DND-41 (cell line): Measurements from ENCODE around the gene GRHL3.

Experiments
- ATAC-seq: fragments of 200-7000 bp; cut with Tn5 transposase; 3 replicates; pipeline ENCODE4 v1.9.1; 2021; ENCODE audit warnings: low read depth; ENCODE audit not compliant: insufficient read depth
- DNase-seq: peaks from one replicate; pipeline ENCODE4 v3.0.0-alpha.2; 2020
- H2AFZ ChIP-seq: 2 replicates; pipeline ENCODE4 v1.6.0; 2012; ENCODE audit warnings: low read depth, low read length
- H3K27ac ChIP-seq: 2 replicates; pipeline ENCODE4 v1.5.1; 2012; ENCODE audit warnings: low read length, inconsistent platforms
- H3K27me3 ChIP-seq: fragments of 200-600 bp; sonication (generic); 2 replicates; pipeline ENCODE4 v1.6.0; 2012; ENCODE audit warnings: low read length, mild to moderate bottlenecking, inconsistent platforms; ENCODE audit not compliant: insufficient read depth, poor library complexity
- H3K36me3 ChIP-seq: 2 replicates; pipeline ENCODE4 v1.5.1; 2012; ENCODE audit warnings: low read length, inconsistent platforms; ENCODE audit not compliant: insufficient read depth
- H3K4me1 ChIP-seq: 2 replicates; pipeline ENCODE4 v1.5.1; 2012; ENCODE audit warnings: mild to moderate bottlenecking, low read length; ENCODE audit not compliant: insufficient read depth
- H3K4me2 ChIP-seq: 2 replicates; pipeline ENCODE4 v1.6.0; 2012; ENCODE audit warnings: mild to moderate bottlenecking, moderate library complexity, low read length, inconsistent platforms; ENCODE audit not compliant: insufficient read depth
- H3K4me3 ChIP-seq, 2 experiments: fragments of 200-600 bp in 1 of 2; shearing (Covaris generic) in 1 of 2; 2 replicates each; pipeline ENCODE4 v1.5.1; 2012 to 2016; ENCODE audit warnings: inconsistent platforms in 2 of 2, low read length in 2 of 2, mild to moderate bottlenecking in 2 of 2, low read depth in 1 of 2, moderate library complexity in 1 of 2
- H3K79me2 ChIP-seq: 2 replicates; pipeline ENCODE4 v1.6.0; 2012; ENCODE audit warnings: low read length, inconsistent platforms; ENCODE audit not compliant: insufficient read depth
- H3K9ac ChIP-seq: 2 replicates; pipeline ENCODE4 v1.6.0; 2012; ENCODE audit warnings: low read depth, mild to moderate bottlenecking, inconsistent platforms, low read length, moderate library complexity
- H3K9me3 ChIP-seq: 2 replicates; pipeline ENCODE4 v1.5.1; 2012; ENCODE audit warnings: low read length, moderate library complexity, mild to moderate bottlenecking, inconsistent platforms; ENCODE audit not compliant: insufficient read depth, severe bottlenecking
- H4K20me1 ChIP-seq: 2 replicates; pipeline ENCODE4 v1.6.0; 2012; ENCODE audit warnings: low read length; ENCODE audit not compliant: insufficient read depth
- EZH2 ChIP-seq: IDR thresholded peaks from 3 replicates; pipeline ENCODE4 v1.6.1; 2012; ENCODE audit warnings: borderline replicate concordance, low read depth, mild to moderate bottlenecking, moderate library complexity, low read length, inconsistent platforms; ENCODE audit not compliant: severe bottlenecking
- TF ChIP-seq, protein P1 (sequence below): IDR thresholded peaks from 2 replicates; pipeline ENCODE4 v1.5.1; 2012; ENCODE audit warnings: borderline replicate concordance, low read length, moderate library complexity, mild to moderate bottlenecking; ENCODE audit not compliant: poor library complexity, severe bottlenecking; ENCODE audit errors: extremely low read depth

The GRHL3 gene

DNA sequence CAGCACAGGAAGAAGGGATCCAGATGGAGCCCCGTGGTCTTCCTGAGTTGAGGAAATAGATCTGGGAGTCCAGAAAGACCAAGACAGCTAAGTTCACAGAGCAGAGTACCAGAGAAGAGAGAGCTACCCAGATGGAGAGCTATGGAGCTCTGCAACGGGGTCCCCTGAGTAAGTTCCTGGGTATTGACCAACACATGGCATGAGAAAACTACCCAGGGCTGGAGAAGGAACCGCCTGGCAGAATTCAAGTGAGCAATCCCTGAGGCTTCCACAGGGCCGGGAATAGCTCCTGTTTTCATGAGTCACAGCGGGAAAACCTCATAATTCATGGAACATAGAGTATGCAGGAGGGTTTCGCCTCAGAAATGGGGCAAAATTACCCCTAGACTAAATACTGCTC lies 74.7 kb downstream of the GRHL3 start:
- Histone ChIP-seq H3K9me3 (no peaks in the 10 kb centered on the region), H3K9ac (no peak overlapping the region), H3K36me3 (no peaks in the 10 kb centered on the region), H2AFZ (no peak overlapping the region), H3K27me3 (peaks cover 23% of the 10 kb centered on the region), H3K4me3 (no peak overlapping the region), H3K79me2 (no peaks in the 10 kb centered on the region), H3K4me2 (no peak overlapping the region), H3K4me1 (no peaks in the 10 kb centered on the region), H4K20me1 (0 out of 2 replicates have a peak, but pooled peaks cover 4% of the 10 kb centered on the region), H3K27ac (no peak overlapping the region)
- no peak for TF ChIP-seq EZH2
- TF ChIP-seq, protein P1, sequence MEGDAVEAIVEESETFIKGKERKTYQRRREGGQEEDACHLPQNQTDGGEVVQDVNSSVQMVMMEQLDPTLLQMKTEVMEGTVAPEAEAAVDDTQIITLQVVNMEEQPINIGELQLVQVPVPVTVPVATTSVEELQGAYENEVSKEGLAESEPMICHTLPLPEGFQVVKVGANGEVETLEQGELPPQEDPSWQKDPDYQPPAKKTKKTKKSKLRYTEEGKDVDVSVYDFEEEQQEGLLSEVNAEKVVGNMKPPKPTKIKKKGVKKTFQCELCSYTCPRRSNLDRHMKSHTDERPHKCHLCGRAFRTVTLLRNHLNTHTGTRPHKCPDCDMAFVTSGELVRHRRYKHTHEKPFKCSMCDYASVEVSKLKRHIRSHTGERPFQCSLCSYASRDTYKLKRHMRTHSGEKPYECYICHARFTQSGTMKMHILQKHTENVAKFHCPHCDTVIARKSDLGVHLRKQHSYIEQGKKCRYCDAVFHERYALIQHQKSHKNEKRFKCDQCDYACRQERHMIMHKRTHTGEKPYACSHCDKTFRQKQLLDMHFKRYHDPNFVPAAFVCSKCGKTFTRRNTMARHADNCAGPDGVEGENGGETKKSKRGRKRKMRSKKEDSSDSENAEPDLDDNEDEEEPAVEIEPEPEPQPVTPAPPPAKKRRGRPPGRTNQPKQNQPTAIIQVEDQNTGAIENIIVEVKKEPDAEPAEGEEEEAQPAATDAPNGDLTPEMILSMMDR: no peak
- ATAC-seq (no peak), DNase-seq (no peak)

DNA sequence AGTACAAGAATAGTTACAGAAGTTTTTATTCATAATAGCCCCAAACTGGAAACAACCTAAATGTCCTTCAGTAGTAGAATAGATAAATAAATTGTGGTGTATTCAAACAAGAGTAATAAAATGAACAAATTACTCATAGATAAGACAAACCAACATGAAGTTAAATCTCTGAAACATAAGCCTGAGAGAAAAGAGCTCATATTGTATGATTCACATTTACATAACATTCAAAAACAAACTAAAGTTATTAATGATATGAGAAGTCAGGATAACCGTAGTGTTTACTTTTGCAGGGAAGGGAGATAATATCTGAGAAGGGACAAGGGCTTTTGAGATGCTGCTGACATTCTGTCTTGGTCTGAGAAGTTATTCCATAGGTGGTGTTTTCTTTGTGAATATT lies 80.9 kb downstream of the GRHL3 start:
- no peak for DNase-seq
- Histone ChIP-seq H3K4me3 (no peak overlapping the region), H2AFZ (no peak overlapping the region), H3K9ac (no peak overlapping the region), H3K4me2 (no peak overlapping the region), H4K20me1 (no peaks in the 10 kb centered on the region), H3K9me3 (no peaks in the 10 kb centered on the region), H3K4me1 (no peaks in the 10 kb centered on the region), H3K79me2 (no peaks in the 10 kb centered on the region), H3K36me3 (no peaks in the 10 kb centered on the region), H3K27me3 (peaks cover 12% of the 10 kb centered on the region), H3K27ac (no peak overlapping the region)
- ATAC-seq: no peak
- TF ChIP-seq EZH2: no peak
- TF ChIP-seq, protein P1: no peak

DNA sequence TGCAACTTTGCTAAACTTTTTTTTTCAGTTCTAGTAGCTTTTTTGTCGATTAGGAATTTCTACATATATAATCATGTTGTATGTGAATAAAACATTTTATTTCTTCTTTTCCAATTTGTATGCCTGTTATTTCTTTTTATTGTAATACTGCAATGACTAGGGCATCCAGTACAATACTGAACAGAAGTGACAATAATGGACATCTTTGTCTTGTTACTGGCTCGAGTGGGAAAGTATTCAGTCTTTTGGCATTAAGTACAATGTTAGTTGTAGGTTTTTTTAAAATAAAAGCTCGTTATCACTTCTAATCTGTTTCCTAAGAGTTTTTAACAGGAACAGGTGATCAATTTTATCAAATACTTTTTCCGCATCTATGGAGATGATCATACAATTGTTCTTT lies 84.6 kb downstream of the GRHL3 start:
- Histone ChIP-seq H3K27me3 (peaks cover 21% of the 10 kb centered on the region), H3K4me3 (no peak overlapping the region), H3K79me2 (no peaks in the 10 kb centered on the region), H3K9ac (no peak overlapping the region), H4K20me1 (no peaks in the 10 kb centered on the region), H3K4me1 (no peaks in the 10 kb centered on the region), H3K27ac (no peak overlapping the region), H3K4me2 (no peak overlapping the region), H3K9me3 (peaks cover 5% of the 10 kb centered on the region), H3K36me3 (no peaks in the 10 kb centered on the region), H2AFZ (no peak overlapping the region)
- no peak for ATAC-seq
- TF ChIP-seq, protein P1: no peak
- TF ChIP-seq EZH2: no peak
- DNase-seq: no peak
